Raji (cell line): ENCODE results near the gene KCTD19.

Experiments
- POLR2A ChIP-seq: IDR thresholded peaks from 2 replicates; pipeline ENCODE4 v1.6.1; 2011; ENCODE audit warnings: low read depth, low read length, control low read depth; ENCODE audit not compliant: insufficient read depth

The KCTD19 gene

DNA sequence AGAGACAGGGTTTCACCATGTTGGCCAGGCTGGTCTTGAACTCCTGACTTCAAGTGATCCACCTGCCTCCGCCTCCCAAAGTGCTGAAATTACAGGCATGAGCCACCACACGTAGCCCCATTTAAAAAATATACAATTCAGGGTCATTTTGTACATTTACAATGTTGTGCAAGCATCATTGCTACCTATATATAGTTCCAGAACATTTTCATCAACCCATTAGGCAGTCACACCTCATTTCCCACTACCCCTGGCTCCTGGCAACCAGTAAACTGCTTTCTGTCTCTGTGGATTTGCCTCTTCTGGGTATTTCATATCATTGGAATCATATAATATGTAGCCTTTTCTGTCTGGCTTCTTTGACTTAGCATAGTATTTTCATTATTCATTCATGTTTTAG is 6.8 kb upstream of the KCTD19 start:
- no peak for TF ChIP-seq POLR2A

DNA sequence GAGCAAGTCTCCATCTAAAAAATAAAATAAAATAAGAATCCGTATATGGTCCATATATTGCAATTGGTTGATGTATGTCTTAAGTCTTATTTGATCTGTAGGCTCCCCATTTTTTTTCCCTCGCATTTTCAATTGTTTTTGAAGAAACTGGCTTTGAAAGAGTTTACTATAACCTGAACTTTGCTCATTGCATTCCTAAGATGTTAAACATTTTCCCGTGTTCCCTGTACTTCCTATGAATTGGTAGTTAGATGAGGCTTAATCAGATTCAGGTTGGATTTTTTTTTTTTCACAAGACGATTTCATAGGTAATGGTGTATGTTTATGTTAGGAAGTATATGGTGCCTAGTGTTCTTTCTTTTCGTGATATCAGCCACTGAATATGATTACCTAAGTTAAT is 3.4 kb upstream of the KCTD19 start:
- no peak for TF ChIP-seq POLR2A

DNA sequence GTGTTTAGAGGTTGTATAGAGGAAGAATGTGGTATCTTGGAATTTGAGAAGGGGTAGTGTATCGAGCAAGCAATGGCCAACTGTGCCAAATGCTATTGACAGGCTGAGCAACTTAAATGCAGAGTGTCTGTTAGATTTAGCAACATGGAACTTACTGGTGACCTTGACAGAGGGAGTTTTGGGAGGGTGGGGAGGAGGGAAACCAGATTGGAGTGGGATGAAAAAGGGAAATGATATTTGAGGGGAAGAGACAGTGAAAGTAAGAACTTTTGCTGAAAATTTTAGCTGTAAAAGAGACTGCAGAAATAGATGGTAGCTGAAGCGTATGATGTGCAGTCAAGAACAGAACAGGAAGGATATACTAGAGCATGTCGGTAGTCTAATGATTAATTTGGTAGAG is 1.2 kb upstream of the KCTD19 start:
- TF ChIP-seq POLR2A: no peak

DNA sequence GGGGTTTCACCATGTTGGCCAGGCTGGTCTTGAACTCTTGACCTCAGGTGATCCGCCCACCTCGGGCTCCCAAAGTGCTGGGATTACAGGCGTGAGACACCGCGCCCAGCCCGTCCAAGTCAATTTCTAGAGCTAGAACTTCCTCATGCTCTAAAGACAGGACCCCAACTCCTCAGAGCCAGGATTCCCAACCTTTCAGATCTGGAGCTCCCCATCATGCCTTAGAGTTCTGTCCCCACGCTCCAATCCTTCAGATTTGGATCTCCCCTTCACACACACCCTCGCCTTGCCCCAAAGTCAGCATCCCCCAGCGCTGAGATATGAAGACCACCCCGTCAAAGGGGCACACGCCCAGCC is 448 bp downstream of the KCTD19 start:
- TF ChIP-seq POLR2A: no peak

DNA sequence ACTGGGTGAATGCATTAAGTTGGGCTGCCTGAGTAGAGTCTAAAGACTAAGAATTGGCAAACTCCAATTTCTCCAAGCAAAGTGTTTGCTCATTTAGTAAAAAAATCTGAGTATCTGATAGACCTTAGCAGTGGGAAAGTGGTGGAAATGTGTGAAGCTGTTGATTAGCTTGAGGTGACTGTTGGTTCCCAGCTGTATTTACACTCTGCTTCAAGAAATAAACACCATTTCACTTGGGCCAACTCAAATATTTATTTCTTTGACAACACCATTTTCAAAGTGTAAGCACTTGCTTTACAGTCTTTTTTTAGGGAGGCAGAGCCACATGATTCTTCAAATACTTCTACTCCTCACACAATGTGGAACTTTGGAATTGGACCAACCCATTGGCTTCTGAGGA is 8.7 kb downstream of the KCTD19 start:
- TF ChIP-seq POLR2A: no peak

DNA sequence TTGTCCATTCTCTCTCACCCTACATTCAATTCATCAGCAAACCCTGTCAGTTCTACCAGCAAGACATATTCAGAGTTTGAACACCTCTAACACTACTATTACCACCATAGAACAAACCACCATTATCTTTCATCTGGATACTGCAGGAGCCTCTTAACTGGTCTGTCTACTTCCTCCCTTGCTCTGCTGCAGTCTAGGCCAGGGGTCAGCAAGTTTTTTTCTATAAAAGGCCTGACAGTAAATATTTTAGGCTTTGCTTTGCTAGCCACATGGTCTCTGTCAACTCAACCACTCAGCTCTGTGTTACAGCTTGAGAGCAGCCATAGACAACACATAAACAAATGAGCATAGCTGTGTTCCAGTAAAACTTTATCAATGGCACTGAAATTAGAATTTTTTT is 13.8 kb downstream of the KCTD19 start:
- no peak for TF ChIP-seq POLR2A

DNA sequence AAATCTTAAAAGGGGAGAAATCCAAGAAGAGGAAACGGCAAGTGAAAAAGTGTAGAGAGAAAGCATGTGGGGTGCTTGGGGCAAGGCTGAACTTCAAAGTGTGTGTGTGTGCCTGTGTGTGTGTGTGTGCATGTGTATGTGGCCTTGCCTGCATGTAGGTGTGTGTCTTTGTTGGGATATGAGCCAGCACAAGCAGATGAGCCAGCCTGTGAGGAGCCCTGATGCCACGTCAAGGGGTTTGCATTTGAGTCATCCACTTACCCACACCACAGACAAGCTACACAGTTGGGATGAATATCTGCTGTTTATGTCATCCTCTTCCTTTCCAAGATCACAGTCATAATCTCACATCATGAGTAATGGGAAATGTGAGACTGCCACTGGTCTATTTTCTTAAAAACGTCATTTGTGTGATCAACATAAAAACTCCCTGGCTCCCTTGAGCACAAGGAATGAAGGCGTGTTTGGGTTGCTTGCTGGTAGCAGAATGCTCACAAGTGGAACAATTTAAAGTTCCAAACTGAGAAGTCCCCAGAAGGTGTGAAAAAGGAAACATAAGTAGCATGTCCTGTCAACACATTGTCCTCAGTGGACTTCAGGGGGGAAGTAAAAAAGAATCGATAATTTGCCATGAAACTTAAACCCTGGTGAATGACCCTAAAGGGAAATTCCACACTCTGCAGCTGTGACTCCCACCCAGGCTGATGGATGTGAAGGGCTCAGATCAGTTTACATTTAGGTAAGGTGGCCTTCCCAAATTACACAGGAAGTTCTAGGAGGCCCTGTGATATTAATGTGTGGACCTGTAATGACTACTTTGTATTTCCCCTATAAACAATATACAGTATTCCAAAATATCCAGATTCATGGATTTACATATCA is 14.7 kb downstream of the KCTD19 start:
- no peak for TF ChIP-seq POLR2A

DNA sequence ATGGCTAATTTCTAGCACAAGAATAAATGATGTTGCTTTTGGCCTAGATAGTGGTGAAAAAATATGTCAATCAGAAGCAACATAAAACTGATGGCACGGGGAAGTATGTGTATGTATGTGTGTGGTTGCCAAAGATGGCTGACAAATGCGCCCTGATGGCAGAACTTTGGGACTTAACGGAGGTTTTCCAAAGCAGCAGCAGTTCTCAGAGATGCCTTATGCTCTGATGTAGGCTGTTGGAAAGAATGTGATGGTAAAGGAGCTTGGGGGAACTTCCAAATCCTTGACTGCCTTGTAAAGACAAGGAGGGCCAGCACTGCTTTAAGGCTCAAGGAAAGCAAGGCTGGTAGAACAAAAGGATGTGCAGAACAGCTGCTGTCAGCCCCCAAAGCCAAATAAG is 16.0 kb downstream of the KCTD19 start:
- no peak for TF ChIP-seq POLR2A

DNA sequence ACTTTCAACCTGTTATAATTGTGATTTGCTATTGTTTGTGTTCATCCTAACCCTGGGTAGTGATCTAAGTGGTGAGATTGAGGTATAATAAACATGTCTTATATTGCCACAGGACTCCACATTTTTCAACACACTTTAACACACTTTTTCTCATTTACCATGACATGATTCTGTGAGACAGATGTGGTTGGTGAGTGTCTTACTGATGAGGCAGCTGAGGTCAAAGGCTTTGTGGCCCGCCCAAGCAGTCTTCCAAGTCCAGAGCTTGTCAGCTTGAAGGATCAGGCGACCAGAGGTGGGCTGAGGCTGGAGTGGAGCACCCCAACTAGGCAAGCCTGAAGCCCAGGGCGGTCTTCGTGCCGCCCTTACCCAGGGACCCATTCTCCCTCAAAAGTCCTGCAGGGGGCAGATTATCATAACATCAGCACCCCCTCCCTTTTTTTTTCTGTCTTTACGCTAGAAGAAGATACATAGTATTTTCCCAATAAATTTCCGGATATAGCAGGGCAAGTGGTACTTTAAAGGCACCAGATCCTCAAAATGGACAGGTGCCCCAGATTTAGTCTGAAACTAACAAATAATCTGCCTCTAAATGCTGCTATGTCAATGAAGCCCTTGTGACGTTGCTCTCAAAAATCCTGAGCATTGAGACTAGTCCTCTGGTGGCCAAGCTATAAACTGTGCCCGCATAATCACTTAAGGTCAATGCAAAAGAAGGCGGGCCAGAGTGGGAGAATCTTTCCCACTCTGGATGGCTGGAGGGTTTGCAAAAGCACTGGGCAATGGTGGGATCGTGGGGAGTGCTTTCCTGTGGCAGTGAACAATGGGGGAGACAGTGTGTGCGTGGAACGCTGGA is 21.1 kb downstream of the KCTD19 start:
- TF ChIP-seq POLR2A: no peak

DNA sequence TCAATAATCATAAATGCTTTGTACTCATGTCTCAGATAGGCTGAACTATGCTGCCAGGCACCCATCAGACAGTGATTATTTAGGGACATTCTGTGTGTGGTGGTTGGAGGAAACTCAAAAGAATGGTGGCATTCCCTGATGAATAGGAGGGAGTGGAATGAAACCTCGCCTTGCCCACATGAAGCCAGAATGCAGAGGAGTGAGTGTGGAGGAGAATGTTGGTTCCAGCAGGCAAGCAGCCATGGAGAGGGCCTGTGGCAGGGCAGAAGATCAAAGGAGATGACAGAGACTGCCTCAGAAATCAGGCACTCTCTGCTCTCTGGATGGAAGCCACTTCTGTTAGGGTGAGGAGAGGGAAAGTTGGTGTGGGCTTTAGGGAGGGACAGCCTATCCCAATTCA is 22.5 kb downstream of the KCTD19 start:
- no peak for TF ChIP-seq POLR2A

DNA sequence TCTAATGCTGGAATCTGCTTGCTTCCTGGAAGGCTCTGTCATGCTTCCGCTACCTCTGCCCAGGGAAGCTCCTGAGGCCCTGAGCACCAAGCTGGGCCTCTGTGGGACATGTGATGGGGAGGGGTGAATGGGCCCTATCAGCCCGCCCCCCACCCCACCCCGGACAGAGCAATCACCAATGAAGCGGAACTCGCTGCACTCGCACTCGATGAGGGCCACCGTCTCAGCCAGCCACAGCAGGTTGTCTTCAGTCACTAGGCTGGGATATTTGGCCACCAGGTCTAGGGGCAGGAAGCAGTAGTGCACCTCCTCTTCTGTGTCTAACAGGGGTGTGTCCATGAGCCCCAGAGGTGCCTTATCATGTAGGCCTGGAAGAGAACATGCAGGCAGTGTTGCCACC is 23.6 kb downstream of the KCTD19 start:
- no peak for TF ChIP-seq POLR2A

DNA sequence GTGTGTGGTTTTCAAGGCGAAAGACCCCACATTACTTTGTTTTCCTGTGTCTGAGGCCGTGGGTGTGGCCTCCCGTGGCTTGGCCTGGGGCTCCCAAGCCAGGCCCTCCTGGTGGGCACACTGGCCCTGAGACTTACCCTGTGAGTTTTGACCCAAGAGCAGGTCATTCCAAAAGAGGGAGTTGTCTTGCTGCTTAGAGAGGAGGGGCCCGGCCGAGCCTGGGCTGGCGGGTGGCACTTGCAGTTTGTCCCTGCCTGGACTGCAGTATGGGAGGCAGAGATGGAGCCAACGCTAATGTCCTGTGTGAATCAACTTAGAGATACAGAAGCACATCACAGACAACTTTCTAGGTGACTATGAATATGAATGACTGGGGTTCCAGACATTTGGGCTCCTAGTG is 24.5 kb downstream of the KCTD19 start:
- TF ChIP-seq POLR2A: no peak

DNA sequence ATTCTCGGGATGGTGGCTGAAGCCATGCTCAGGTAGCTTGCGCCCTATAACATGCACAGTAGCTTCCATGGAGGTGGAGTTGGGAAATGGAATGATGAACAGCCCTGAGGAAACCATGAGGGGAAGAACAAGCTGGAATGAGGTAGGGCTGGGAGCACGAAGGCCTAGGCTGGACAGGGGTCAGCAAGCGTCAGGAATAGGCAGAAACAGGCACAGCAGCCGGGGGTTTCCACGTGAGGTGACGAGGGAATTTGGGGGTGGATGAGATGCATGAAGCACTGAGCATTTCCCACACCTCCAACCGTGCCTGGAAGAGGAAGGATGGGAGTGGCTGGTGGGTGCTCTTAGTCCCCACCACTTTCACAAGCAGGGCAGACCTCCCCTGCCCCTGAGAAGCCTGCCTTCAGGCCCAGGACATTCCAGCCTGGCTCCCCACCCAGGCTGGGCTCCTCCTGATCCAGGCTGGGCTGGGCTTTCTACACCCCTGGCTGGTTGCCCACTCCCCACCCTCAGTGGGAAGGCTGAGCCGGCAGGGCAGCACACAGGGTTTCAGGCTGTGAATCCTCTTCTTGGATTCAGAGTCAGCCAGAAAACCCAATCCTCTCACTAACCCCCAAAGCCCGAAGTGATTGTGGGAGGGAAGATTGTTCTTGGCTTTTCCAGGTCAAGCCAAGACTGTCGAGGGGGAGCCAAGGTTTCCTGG is 25.3 kb downstream of the KCTD19 start:
- no peak for TF ChIP-seq POLR2A

DNA sequence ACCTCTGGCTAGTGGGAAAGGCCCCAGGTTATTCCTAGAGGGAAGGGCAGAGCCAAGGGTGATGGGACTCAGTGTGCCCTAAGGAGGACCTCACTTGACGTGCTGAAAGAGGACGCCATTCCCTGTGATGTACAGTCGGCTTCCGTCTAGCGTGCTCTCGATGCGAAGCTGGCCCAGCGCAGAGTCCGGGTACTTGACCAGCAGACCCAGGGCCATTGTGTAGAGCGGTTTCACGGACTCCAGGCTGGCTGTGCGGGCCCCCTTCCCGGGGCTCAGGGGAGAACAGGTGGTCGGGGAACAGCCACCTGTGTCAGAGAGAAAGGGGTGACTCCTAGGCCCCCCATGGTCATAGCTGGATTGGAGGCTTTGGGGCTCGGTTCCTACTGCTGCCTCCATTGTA is 27.3 kb downstream of the KCTD19 start:
- no peak for TF ChIP-seq POLR2A

DNA sequence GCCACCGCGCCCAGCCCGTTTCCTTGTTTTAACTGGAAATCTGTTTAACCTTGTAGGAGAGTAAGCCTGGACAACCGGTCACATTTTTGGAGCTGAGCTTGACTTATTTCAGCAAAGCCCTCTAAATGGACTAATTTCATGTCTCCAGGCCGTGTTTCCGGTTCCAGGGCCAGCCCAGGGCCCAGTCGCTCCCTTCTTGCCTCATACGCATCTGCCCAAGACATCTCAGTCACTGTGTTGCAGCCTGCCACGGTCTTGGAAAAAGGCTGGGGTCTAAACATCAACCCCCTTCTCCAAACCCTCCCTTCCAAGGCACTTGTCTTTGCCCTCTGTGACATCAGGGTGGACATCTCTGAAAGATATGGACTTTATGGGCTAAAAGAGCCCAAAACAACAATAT is 28.3 kb downstream of the KCTD19 start:
- TF ChIP-seq POLR2A: no peak

DNA sequence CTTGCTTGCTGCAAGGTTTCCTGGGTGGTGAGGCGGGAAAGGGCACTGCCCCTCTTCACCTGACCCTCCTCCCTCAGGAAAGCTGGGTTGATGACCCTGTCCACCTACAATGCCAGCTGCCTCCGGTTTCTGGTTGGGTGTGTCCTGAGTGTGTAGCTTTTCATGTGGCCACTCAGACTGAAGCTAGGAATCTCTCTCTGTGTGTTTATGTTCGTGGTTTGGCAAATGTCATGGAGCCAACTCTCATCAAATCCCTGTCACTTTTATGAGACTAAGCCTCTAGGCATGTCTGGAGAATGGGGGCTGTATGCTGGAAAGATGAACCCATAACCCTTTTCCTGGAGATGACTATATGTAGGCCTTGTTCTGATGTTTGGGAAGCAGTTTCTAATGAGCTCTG is 30.1 kb downstream of the KCTD19 start:
- no peak for TF ChIP-seq POLR2A
